Liver (tissue), 9 donors: ENCODE results near the gene ZNF664. TPM values are rescaled to one million over a fixed set of nuclear protein-coding genes. Genes with fewer than 3 reads are reported as not detected.
A peak's percentile ranks its signal among the peaks of the same experiment; 100 is the strongest.
"Not testable (repeated sequence)": the region's sequence is repeated elsewhere in the genome, so short reads cannot be mapped to it uniquely, and the experiment has no call there.

Experiments
- DNase-seq: peaks from one replicate; pipeline ENCODE4 v3.0.0-alpha.2; 2017; ENCODE audit warnings: low spot score
- H3K27ac ChIP-seq, 2 donors: one replicate each; pipeline ENCODE4 v1.7.0; 2013; ENCODE audit warnings: inconsistent platforms in 2 of 2, low read length in 2 of 2, control low read depth in 1 of 2, low read depth in 1 of 2, mild to moderate bottlenecking in 1 of 2
- H3K27me3 ChIP-seq, 4 donors: one replicate each; pipeline versions ENCODE4 v1.6.1 to v1.7.0; 2013; ENCODE audit warnings: low read length in 3 of 4, inconsistent platforms in 1 of 4, mild to moderate bottlenecking in 1 of 4, moderate library complexity in 1 of 4; ENCODE audit not compliant: control insufficient read depth in 4 of 4, insufficient read depth in 4 of 4
- H3K36me3 ChIP-seq, 4 donors: one replicate each; pipeline versions ENCODE4 v1.6.1 to v1.7.0; 2013; ENCODE audit warnings: low read length in 3 of 4, mild to moderate bottlenecking in 3 of 4, low read depth in 1 of 4, moderate library complexity in 1 of 4; ENCODE audit not compliant: control insufficient read depth in 4 of 4, insufficient read depth in 3 of 4
- H3K4me1 ChIP-seq, 4 donors: one replicate each; pipeline versions ENCODE4 v1.6.1 to v1.7.0; 2013; ENCODE audit warnings: low read length in 3 of 4, mild to moderate bottlenecking in 3 of 4, moderate library complexity in 1 of 4; ENCODE audit not compliant: control insufficient read depth in 4 of 4, insufficient read depth in 4 of 4
- H3K4me3 ChIP-seq, 3 donors: one replicate each; pipeline versions ENCODE4 v1.6.1 to v1.7.0; 2013; ENCODE audit warnings: low read length in 3 of 3, control low read depth in 1 of 3, low read depth in 1 of 3, mild to moderate bottlenecking in 1 of 3
- H3K9ac ChIP-seq, 2 donors: one replicate each; pipeline ENCODE4 v1.7.0; 2013; ENCODE audit warnings: low read length in 2 of 2, mild to moderate bottlenecking in 2 of 2, moderate library complexity in 2 of 2, control low read depth in 1 of 2, low read depth in 1 of 2
- H3K9me3 ChIP-seq, 4 donors: one replicate each; pipeline versions ENCODE4 v1.6.1 to v1.7.0; 2013; ENCODE audit warnings: low read length in 3 of 4; ENCODE audit not compliant: control insufficient read depth in 4 of 4
- FOXA1 ChIP-seq: IDR thresholded peaks from 2 replicates; pipeline ENCODE4 v1.6.1; 2016; ENCODE audit warnings: antibody characterized with exemption
- FOXA2 ChIP-seq: IDR thresholded peaks from 2 replicates; pipeline ENCODE4 v1.6.1; 2016; ENCODE audit warnings: antibody characterized with exemption
- HNF4G ChIP-seq: IDR thresholded peaks from 2 replicates; pipeline ENCODE4 v1.6.1; 2016; ENCODE audit warnings: antibody characterized with exemption
- RAD21 ChIP-seq, 2 donors: IDR thresholded peaks; 2 replicates each; pipeline ENCODE4 v1.6.1; 2016; ENCODE audit warnings: antibody characterized with exemption in 2 of 2, mild to moderate bottlenecking in 2 of 2
- RXRA ChIP-seq, 2 donors: IDR thresholded peaks; 2 replicates each; pipeline ENCODE4 v1.6.1; 2017 to 2018; ENCODE audit warnings: antibody characterized with exemption in 2 of 2, mild to moderate bottlenecking in 1 of 2
- SP1 ChIP-seq: IDR thresholded peaks from 2 replicates; pipeline ENCODE4 v1.6.1; 2018; ENCODE audit warnings: antibody characterized with exemption, mild to moderate bottlenecking
- YY1 ChIP-seq: IDR thresholded peaks from 2 replicates; pipeline ENCODE4 v1.6.1; 2016; ENCODE audit warnings: antibody characterized with exemption, mild to moderate bottlenecking
- WGBS: extraction: QIAGEN DNeasy Blood & Tissue Kit; methylation state at CpG from one replicate; pipeline ENCODE4 v1.1.7; 2013; 5-methylcytosine and 5-hydroxymethylcytosine counted together
- polyA plus RNA-seq, 2 donors: library from polyadenylated mRNA; stranded (reverse) in 1 of 2; unstranded in 1 of 2; fragments of 200-250 nt in 1 of 2; fragments of >200 nt in 1 of 2; fragmentation: Nextera tagmentation in 1 of 2; extraction: Ambion mirVana in 1 of 2; gene quantifications; one replicate each; pipeline versions ENCODE4 v1.2.1 to v1.2.3, GENCODE V29; 2013 to 2015
- total RNA-seq, 2 donors: library from RNA; depleted of rRNA; stranded (reverse); fragments of >200 nt; gene quantifications; one replicate each; pipeline ENCODE4 v1.2.3, GENCODE V29; 2014
- TF ChIP-seq, protein P1 (sequence below): IDR thresholded peaks from 2 replicates; pipeline ENCODE4 v1.6.1; 2016; ENCODE audit warnings: antibody characterized with exemption
- TF ChIP-seq, protein P2 (sequence below): IDR thresholded peaks from 2 replicates; pipeline ENCODE4 v1.6.1; 2016; ENCODE audit warnings: antibody characterized with exemption
- TF ChIP-seq, protein P3 (sequence below): IDR thresholded peaks from 2 replicates; pipeline ENCODE4 v1.6.1; 2016; ENCODE audit warnings: antibody characterized with exemption, mild to moderate bottlenecking
- TF ChIP-seq, protein P4 (sequence below): fragments of 150-350 bp; IDR thresholded peaks from 2 replicates; pipeline ENCODE4 v1.5.1; 2017; ENCODE audit warnings: improper control_type of control experiment, low read depth, low read length; ENCODE audit not compliant: missing input control
- donor health status: healthy.
- donor health status: healthy.
- donor health status: healthy.
- donor health status: healthy.
- donor health status: healthy.

Gene ZNF664
- total and polyA plus RNA-seq, 4 donors: 7.2 to 40.3 (median 29.6) TPM

DNA sequence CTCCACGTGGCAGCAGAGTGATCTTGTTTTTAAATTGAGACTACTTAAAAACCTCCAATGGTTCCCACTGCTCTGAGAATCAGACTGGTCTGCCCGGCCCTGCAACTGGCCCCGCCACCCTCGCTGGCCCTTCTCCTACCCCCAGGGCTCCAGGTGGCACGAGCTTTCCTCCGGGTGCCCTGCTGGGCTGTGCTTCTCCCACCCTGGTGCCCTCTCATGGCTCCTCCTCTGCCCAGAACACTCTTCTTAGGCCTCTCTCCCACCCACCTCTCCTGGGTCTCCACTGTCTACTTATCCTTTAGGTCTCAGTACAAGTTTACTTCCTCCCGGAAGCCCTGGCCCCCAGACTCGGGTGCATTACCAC lies 26.9 kb upstream of the ZNF664 start:
- Histone ChIP-seq H3K4me3 (no peak overlapping the region), H3K27me3 (no peaks in the 10 kb centered on the region), H3K27ac (no peak overlapping the region), H3K9ac (no peak overlapping the region), H3K4me1 (peaks cover 7 to 21% (median 17%) of the 10 kb centered on the region in 4 donors), H3K9me3 (peaks cover 0 to 3% (median 0%) of the 10 kb centered on the region in 4 donors), H3K36me3 (peaks cover 3 to 9% (median 8%) of the 10 kb centered on the region in 4 donors)
- TF ChIP-seq YY1 (no peak), FOXA2 (no peak), FOXA1 (no peak), RXRA (IDR thresholded peaks at IDR 0.05) (no peak), HNF4G (no peak), SP1 (no peak), RAD21 (IDR thresholded peaks at IDR 0.05) (no peak)
- TF ChIP-seq, protein P1, sequence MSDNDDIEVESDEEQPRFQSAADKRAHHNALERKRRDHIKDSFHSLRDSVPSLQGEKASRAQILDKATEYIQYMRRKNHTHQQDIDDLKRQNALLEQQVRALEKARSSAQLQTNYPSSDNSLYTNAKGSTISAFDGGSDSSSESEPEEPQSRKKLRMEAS: no peak
- TF ChIP-seq, protein P2, sequence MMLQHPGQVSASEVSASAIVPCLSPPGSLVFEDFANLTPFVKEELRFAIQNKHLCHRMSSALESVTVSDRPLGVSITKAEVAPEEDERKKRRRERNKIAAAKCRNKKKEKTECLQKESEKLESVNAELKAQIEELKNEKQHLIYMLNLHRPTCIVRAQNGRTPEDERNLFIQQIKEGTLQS: no peak
- TF ChIP-seq, protein P3, sequence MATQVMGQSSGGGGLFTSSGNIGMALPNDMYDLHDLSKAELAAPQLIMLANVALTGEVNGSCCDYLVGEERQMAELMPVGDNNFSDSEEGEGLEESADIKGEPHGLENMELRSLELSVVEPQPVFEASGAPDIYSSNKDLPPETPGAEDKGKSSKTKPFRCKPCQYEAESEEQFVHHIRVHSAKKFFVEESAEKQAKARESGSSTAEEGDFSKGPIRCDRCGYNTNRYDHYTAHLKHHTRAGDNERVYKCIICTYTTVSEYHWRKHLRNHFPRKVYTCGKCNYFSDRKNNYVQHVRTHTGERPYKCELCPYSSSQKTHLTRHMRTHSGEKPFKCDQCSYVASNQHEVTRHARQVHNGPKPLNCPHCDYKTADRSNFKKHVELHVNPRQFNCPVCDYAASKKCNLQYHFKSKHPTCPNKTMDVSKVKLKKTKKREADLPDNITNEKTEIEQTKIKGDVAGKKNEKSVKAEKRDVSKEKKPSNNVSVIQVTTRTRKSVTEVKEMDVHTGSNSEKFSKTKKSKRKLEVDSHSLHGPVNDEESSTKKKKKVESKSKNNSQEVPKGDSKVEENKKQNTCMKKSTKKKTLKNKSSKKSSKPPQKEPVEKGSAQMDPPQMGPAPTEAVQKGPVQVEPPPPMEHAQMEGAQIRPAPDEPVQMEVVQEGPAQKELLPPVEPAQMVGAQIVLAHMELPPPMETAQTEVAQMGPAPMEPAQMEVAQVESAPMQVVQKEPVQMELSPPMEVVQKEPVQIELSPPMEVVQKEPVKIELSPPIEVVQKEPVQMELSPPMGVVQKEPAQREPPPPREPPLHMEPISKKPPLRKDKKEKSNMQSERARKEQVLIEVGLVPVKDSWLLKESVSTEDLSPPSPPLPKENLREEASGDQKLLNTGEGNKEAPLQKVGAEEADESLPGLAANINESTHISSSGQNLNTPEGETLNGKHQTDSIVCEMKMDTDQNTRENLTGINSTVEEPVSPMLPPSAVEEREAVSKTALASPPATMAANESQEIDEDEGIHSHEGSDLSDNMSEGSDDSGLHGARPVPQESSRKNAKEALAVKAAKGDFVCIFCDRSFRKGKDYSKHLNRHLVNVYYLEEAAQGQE: no peak
- TF ChIP-seq, protein P4, sequence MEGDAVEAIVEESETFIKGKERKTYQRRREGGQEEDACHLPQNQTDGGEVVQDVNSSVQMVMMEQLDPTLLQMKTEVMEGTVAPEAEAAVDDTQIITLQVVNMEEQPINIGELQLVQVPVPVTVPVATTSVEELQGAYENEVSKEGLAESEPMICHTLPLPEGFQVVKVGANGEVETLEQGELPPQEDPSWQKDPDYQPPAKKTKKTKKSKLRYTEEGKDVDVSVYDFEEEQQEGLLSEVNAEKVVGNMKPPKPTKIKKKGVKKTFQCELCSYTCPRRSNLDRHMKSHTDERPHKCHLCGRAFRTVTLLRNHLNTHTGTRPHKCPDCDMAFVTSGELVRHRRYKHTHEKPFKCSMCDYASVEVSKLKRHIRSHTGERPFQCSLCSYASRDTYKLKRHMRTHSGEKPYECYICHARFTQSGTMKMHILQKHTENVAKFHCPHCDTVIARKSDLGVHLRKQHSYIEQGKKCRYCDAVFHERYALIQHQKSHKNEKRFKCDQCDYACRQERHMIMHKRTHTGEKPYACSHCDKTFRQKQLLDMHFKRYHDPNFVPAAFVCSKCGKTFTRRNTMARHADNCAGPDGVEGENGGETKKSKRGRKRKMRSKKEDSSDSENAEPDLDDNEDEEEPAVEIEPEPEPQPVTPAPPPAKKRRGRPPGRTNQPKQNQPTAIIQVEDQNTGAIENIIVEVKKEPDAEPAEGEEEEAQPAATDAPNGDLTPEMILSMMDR: no peak
- DNase-seq: peak; percentile 24
- WGBS: 84% methylated on average over 8 of the region's 8 CpGs

DNA sequence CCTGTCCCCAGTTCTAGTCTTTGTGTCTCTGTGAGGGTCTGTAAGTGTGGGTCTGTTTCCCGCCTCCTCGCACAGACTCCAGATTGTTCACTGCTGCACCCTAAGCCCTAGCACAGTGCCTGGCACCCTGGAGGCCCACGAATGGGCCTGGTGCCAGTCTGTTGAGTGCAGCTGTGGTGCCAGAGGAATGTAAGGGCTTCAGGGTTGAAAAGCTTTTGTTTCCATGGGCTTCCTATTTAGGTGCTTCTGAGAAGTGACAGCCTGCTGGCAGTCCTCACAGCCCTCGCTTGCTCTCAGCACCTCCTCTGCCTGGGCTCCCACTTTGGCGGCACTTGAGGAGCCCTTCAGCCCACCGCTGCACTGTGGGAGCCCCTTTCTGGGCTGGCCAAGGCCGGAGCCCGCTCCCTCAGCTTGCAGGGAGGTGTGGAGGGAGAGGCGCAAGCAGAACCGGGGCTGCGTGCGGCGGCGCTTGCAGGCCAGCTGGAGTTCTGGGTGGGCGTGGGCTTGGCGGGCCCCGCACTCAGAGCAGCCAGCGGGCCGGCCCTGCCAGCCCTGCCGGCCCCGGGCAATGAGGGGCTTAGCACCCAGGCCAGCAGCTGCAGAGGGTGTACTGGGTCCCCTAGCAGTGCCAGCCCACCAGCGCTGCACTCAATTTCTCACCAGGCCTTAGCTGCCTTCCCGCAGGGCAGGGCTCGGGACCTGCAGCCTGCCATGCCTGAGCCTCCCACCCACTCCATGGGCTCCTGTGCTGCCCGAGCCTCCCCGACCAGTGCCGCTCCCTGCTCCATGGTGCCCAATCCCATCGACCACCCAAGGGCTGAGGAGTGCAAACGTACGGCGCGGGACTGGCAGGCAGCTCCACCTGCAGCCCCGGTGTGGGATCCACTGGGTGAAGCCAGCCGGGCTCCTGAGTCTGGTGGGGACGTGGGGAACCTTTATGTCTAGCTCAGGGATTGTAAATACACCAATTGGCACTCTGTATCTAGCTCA lies 26.2 kb upstream of the ZNF664 start:
- peak; percentile 20 for DNase-seq
- peaks cover 7 to 21% (median 17%) of the 10 kb centered on the region in 4 donors for H3K4me1 ChIP-seq
- H3K36me3 ChIP-seq, H3K4me3 ChIP-seq, H3K9me3 ChIP-seq, H3K27me3 ChIP-seq, H3K9ac ChIP-seq, H3K27ac ChIP-seq: not testable (repeated sequence)
- WGBS: 96% methylated on average over 34 of the region's 35 CpGs

DNA sequence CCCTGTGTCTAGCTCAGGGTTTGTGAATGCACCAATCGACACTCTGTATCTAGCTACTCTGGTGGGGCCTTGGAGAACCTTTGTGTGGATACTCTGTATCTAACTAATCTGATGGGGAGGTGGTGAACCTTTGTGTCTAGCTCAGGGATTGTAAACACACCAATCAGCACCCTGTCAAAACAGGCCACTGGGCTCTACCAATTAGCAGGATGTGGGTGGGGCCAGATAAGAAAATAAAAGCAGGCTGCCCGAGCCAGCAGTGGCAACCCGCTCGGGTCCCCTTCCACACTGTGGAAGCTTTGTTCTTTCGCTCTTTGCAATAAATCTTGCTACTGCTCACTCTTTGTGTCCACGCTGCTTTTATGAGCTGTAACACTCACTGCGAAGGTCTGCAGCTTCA lies 25.5 kb upstream of the ZNF664 start:
- not testable (repeated sequence) for DNase-seq, H3K36me3 ChIP-seq, H3K4me3 ChIP-seq, H3K9me3 ChIP-seq, H3K27ac ChIP-seq, H3K9ac ChIP-seq, H3K27me3 ChIP-seq
- peaks cover 7 to 21% (median 17%) of the 10 kb centered on the region in 4 donors for H3K4me1 ChIP-seq
- WGBS: 92% methylated on average over 7 of the region's 7 CpGs
